Cardiac fibroblast (primary cell): ENCODE results near the gene IRX1.

Experiments used
- DNase-seq, 2 donors: peaks; one replicate each; pipeline versions ENCODE4 v3.0.0 to v3.0.0-alpha.2; 2010; ENCODE audit warnings: low read depth in 2 of 2
- H3K4me3 ChIP-seq, 2 donors: replicated peaks in 1 of 2; 1 replicate in 1 of 2; 2 replicates in 1 of 2; pipeline ENCODE4 v1.5.1; 2011; ENCODE audit warnings: low read depth in 2 of 2, low read length in 2 of 2, mild to moderate bottlenecking in 2 of 2, moderate library complexity in 1 of 2
- TF ChIP-seq, protein P1 (sequence below): IDR thresholded peaks from one replicate; pipeline ENCODE4 v1.5.1; 2011; ENCODE audit warnings: low read depth, mild to moderate bottlenecking, low read length, inconsistent platforms

IRX1 gene

DNA sequence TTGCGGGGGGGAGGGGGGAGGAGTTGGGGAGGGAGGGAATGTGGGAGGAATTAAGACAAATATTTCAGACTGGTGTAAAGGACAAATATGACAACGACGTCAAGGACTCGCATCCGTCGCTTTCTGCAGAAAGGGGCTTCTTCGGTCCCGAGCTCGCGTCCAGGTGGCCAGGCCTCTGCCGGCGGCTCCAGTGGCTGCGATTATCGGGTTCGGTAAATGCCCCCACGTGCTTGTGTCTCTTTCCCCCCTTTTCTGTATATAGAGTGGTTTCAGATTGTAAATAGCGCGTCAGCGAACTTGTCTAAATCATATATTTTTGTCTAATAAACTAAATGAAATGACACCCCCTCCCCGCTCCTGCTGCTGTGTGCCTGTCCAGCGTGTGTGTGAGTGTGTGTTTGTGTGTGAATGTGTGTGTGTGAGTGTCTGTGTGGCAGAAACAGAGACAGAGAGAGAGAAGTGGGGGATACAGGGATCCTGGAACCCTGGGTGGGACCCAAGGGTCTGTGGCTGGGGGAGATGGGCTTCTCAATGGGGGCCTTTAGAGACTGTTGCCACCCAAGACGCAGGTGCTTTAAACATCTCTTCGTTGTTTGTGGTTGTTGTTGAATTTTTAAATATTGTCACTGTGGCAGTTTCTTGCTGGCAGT, 5.6 kb downstream of the IRX1 start:
- H3K4me3 ChIP-seq = no peak overlapping the region
- TF ChIP-seq, protein P1, sequence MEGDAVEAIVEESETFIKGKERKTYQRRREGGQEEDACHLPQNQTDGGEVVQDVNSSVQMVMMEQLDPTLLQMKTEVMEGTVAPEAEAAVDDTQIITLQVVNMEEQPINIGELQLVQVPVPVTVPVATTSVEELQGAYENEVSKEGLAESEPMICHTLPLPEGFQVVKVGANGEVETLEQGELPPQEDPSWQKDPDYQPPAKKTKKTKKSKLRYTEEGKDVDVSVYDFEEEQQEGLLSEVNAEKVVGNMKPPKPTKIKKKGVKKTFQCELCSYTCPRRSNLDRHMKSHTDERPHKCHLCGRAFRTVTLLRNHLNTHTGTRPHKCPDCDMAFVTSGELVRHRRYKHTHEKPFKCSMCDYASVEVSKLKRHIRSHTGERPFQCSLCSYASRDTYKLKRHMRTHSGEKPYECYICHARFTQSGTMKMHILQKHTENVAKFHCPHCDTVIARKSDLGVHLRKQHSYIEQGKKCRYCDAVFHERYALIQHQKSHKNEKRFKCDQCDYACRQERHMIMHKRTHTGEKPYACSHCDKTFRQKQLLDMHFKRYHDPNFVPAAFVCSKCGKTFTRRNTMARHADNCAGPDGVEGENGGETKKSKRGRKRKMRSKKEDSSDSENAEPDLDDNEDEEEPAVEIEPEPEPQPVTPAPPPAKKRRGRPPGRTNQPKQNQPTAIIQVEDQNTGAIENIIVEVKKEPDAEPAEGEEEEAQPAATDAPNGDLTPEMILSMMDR = no peak
- DNase-seq = no peak

DNA sequence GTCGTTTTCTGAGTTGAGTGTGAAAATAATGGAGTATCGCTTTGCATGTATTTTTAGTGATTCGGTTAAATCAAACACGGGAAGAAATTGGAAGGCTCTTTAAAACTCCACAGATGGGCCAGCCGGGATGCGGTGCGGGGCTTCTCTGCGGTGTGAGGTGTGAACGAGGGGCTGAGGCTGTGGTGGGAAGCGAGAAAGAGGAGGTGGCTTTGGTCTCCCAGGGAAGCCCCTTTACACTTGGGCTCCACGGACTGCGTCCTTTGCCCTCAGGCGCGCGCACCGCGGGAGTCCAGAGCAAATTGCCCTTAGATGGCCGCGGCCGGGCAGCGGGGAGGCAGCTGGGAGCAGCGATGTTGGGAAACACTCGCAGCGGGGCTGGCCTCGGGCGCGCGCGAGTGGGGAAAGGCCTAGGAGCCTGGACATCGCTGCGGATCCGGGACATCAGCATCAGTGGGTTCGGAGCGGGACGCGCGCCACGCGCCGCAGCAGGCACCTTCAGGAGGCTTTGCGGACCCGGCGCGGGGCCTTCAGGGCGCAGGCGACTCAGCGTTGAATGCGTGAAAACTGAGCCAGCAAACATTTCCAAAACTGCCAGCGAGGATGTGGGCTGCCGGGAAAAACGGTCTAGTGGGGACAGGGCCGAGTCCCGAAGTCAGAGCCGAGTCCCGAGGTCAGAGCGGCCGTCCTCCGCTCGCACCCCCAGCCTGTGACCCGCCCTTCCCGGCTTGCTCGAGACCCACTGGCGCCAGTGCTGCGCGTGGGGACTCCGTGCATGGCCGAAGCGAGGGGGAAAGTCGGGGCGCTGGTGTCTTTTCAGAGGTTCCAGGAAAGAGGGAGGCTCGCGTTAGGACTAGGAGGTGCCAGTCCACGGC, 6.5 kb downstream of the IRX1 start:
- TF ChIP-seq, protein P1 = no peak
- no peak for DNase-seq
- peak overlapping the region in 1 of 2 donors; percentile 5 for H3K4me3 ChIP-seq

DNA sequence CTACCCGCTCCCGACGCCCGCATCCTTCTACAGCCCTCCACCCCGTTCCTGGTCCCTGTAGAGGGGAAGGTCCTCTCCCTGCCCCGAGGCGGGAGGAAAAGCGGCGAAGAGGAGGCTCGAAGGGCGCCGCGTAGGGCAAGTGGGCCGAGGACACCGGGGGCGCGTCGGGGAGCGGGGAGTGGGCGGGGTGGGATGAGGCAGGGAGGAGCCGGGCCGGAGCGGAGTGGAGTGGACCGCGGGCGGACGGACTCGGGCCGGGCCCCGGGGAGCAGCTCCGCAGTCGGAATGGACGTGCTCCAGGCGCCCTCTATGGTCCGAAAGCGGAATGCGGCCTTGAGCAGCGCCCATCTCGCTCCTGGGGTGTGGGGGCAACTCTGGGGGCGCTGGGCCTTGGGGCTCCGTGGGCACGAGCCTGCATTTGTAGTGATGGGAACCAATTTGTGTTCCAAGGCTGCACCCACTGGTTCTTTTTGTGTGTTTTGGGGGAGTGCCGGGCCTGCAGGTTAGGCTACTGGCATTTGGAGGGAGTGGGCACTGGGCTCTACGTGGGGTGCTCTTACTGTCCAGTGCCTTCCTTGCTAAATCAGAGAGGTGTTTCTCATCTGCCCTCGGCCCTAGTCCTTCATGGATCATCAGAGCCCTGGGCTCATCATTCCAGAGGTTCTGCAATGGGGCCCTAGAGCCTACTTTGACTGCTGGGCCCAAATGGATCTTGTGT, 7.3 kb downstream of the IRX1 start:
- peak overlapping the region in 1 of 2 donors; percentile 5 for H3K4me3 ChIP-seq
- peak; percentile 17 for DNase-seq
- TF ChIP-seq, protein P1 = peak; percentile 49

DNA sequence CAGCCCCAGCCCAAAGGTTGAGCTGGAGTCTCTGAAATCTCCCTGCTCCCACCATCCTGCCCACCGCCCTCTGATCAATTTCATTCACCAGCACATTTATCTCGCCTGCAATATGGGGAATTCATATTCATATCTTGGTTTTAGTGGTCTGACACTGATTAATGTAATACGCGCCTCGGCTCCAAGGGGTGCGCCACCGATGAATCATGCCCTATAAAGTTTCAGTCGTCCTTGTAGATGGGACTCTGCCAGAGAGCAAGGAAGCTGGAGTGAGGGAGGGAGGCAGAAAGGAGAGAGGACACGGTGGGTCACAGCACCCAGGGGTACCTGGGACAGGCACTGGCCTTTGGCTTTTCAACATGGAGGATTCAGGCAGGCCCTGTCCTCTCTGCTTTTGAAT, 8.9 kb downstream of the IRX1 start:
- TF ChIP-seq, protein P1 = no peak
- no peak for DNase-seq
- no peak overlapping the region for H3K4me3 ChIP-seq

DNA sequence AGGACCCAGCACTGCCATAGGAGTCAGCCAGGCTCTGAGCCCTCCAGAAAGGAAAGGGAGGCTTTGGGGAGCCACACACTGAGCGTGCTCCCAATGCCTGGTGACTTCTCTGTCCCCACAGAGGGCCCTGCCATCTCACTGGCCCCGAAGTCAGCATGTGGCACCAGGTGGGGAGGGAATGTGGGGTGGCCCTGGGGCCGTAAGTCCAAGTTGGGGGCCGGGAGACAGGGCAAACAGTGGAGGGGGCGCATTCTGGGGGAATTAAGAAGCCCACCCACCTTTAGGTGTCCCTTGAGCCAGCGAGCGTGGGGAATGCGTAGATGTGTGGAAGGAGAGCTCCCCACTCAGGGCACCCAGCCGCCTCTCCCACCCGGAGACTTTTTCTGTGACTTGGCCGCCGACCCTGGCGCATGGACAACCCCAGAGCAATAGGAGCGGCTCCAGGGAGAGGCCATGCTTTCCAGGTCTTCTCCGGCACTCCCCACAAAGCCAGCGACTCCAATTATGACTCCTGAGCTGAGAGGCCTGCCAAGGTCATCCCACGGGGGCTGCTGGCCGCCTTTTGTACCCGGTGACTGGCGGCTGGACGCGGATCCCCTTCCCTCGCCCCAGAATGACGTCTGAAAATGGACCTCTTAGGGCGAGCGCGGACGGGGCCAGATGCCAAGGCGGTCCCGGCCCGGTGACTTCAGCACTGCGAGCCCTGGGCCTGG, 9.8 kb downstream of the IRX1 start:
- TF ChIP-seq, protein P1 = no peak
- no peak overlapping the region for H3K4me3 ChIP-seq
- no peak for DNase-seq

DNA sequence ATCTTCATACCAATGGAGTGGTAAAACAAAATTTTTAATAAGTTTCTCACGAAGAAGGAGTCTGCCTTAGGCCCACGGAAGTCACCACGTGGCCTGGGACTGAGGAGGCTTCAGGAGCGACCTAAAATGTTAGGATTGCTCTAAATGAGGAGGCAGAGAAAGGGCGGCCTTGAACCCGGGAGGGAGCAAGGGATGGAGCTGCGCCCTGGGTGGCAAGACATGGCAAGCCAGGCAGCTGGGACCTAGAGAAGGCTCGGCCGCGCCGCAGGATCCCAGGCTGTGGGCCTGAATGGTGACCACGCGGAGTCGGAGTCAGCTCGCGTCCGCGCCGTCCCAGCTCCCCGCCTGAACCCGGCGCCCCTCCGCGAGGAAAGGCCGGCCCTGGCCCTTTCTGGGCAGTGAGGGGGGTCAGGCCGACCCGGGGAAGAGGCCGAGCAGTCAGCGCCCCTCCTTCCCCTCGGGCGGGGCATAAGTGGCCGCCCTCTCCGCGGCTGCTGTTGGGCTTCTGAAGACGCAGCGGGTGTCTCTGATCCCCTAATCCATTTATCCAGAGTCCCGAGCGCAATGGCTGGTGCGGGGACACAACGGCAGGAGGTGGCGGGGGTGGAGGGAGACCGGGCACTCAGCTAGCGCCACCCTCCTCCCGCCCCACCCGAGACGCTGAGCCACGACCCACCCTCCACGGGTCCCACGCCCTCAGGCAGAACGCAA, 10.6 kb downstream of the IRX1 start:
- no peak for DNase-seq
- TF ChIP-seq, protein P1 = no peak
- H3K4me3 ChIP-seq = no peak overlapping the region
